Measurements from ENCODE around the gene PLXDC2.
"Not testable (repeated sequence)": the region's sequence is repeated elsewhere in the genome, so short reads cannot be mapped to it uniquely, and the experiment has no call there.

The PLXDC2 gene

GRCh38 chr10:20040012-20040411, 223.8 kb downstream of the PLXDC2 start:
- TF ChIP-seq CTCF (IDR thresholded peaks at IDR 0.05; ENCODE audit: control insufficient read depth, insufficient read depth, low read depth, low read length, missing control alignments) = no peak
- DNase-seq (ENCODE audit: low read depth) = no peak
- H3K4me3 ChIP-seq (ENCODE audit: control insufficient read depth, low read depth, low read length) = no peak overlapping the region

- H3K4me3 ChIP-seq (ENCODE audit: control insufficient read depth, low read depth, low read length) = no peak overlapping the region
- no peak for TF ChIP-seq CTCF (IDR thresholded peaks at IDR 0.05; ENCODE audit: control insufficient read depth, insufficient read depth, low read depth, low read length, missing control alignments)
- DNase-seq (ENCODE audit: low read depth) = no peak
Measured at GRCh38 chr10:20041931-20042330, 225.7 kb downstream of the PLXDC2 start.

- not testable (repeated sequence) for DNase-seq (ENCODE audit: low read depth); H3K4me3 ChIP-seq (ENCODE audit: control insufficient read depth, low read depth, low read length)
Measured at GRCh38 chr10:20045100-20045499, 228.9 kb downstream of the PLXDC2 start.

GRCh38 chr10:20048161-20048560, 231.9 kb downstream of the PLXDC2 start:
- no peak overlapping the region for H3K4me3 ChIP-seq (ENCODE audit: control insufficient read depth, low read depth, low read length)
- DNase-seq (ENCODE audit: low read depth) = no peak
- TF ChIP-seq CTCF (IDR thresholded peaks at IDR 0.05; ENCODE audit: control insufficient read depth, insufficient read depth, low read depth, low read length, missing control alignments) = no peak

- no peak for DNase-seq (ENCODE audit: low read depth)
- H3K4me3 ChIP-seq (ENCODE audit: control insufficient read depth, low read depth, low read length) = no peak overlapping the region
- TF ChIP-seq CTCF (IDR thresholded peaks at IDR 0.05; ENCODE audit: control insufficient read depth, insufficient read depth, low read depth, low read length, missing control alignments) = no peak
Measured at GRCh38 chr10:20058135-20058534, 241.9 kb downstream of the PLXDC2 start.

- TF ChIP-seq CTCF (IDR thresholded peaks at IDR 0.05; ENCODE audit: control insufficient read depth, insufficient read depth, low read depth, low read length, missing control alignments) = no peak
- DNase-seq (ENCODE audit: low read depth) = no peak
- no peak overlapping the region for H3K4me3 ChIP-seq (ENCODE audit: control insufficient read depth, low read depth, low read length)
Measured at GRCh38 chr10:20059084-20059835, 243.0 kb downstream of the PLXDC2 start.

GRCh38 chr10:20065814-20066213, 249.6 kb downstream of the PLXDC2 start:
- TF ChIP-seq CTCF (IDR thresholded peaks at IDR 0.05; ENCODE audit: control insufficient read depth, insufficient read depth, low read depth, low read length, missing control alignments) = no peak
- H3K4me3 ChIP-seq (ENCODE audit: control insufficient read depth, low read depth, low read length) = no peak overlapping the region
- DNase-seq (ENCODE audit: low read depth) = no peak
